ENCODE data around the gene TMEM151B.
"Not testable (repeated sequence)": the region's sequence is repeated elsewhere in the genome, so short reads cannot be mapped to it uniquely, and the experiment has no call there.

TMEM151B gene

DNA sequence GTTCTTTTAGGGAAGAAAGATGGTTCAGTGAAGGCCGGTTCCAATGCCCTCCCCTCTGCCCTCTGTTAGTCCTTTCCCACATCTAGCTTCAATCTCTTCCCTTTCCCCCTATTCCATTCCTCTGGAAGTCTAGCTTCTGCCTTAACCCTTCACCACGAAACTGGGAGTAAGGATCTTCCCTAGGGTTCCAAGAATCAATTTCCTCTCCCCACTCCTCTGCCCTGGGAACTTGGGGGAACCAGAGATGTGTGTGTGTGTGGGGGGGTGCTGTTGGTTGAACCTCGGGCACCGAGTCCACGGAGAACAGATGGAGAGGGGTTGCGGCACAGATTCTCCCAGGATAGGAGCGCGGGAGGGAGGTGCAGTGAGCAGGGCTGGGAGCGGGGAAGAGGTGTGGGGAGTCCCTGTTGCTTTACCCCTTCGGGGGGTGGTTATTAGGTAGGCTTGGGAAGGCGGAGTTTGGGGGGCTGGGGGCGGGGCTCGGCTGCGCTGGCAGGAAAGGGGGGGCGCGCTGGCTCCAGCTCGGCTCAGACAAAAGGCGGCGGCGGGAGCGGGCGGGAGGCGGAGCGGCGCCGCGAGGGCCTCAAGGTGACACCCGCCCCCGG, at the start of gene TMEM151B:
Gene TMEM151B (plus strand): TSS at position 530 of the 605 bp plus-strand sequence. CDS start 293 bp downstream, outside the sequence.
- no peak for DNase-seq

DNA sequence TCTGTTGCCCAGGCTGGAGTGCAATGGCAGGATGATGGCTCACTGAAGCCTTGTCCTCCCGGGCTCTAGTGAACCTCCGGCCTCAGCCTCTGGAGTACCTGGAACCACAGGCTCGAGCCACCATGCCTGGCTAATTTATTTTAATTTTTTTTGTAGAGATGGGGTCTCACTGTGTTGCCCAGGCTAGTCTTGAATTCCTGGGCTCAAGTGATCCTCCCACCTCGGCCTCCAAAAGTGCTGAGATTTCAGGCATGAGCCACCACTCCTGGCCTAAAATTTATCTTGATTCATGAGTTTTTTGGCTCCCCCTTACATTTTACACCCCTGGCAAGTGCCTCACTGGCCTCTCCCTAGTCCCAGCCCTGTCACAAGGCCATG, 49.3 kb upstream of the TMEM151B start:
- no peak for DNase-seq

DNA sequence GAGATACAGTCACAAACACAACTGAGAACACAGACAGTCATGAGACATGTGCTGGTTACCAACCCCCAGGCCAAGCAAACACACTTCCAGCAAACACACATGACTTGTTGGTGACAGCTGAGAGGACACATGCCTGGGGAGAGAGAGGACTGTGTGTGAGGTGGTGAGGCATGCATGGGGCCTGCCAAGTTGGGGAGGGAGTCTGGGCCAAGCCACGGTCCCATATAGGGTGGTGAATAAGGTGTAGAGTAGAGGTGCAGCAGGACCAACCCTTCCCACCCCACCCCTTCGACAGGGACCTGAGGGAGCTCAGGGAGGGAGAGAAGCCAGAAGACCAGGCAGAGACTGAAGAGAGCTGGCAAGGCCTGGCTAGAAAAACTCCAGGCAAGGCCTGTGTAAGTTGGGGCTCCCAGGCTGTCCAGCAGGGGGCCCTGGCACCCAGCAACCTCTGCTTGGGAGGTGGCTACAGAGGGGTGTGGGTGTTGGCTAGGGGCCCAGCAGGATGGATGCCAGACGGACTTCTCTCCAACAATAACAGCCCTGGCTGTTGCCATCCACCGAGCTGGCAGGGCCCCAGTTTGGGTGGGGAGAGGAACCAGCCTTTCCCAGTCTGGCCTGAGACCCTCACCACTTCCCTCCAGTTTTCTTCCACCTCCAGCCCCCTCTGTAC, 48.8 kb upstream of the TMEM151B start:
- peak; percentile 49 for DNase-seq

DNA sequence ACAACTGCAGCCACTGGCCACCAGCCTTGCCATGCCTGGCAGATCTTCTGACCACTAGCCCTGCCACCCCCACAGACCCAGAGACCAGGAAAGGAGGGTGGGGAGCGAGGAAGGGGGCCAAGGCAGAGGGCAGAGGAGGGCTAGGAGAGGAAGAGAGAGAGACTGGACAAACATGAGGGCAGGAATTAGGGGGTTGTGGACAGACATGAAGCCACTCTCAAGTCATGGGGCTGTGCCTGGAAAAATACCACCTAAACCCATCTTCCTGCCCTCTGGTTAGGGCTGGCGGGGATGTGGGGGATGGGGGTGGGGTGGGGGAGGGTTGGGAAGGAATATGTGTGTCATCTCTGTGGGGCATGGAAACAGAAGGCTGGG, 48.3 kb upstream of the TMEM151B start:
- no peak for DNase-seq

DNA sequence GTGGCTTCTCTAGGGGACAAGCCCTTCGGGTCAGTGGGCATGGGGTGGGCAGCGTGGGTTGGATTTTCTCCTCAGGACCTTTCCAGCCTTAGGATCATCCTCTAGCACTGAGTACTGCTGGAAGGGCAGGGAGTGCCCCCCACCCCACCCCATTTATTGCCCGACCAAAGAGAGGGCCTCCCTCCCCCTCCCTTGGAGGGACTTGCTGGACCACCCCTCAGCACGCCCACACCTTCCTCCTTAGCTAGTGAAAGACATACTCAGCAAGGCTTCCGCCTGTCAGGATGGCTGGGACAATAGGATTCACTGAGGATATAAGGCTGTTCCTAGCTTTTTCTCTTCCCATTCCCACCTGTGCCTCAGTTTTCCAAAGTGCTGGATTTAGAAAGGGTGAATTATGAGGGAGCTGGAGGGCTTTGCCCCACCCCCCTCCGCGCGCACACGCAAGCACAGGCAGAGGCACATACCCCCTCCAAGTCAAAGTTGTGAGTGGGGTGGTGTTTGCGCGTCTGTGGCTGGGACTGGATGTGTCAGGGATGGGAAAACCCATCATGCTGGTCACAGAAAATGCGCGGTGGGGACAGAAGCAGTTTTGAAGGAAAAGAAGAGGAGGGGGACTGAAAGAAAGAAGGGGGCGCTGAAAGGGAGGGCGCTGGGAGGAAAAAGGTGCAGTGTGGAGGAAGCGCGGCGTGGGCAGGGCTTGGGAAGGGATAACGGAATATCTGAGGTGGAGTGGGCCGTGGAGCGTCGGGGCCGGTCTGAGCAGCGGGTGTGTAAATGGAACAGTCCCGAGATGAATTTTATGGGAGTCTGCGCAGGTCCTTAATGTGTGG, 47.5 kb upstream of the TMEM151B start:
- no peak for DNase-seq

- DNase-seq = peak; percentile 81
Observed at GRCh38 chr6:44223319-44224028, 46.8 kb upstream of the TMEM151B start, which contains the start of gene SLC29A1. TSS of gene SLC29A1 (plus strand) at chr6:44223595. CDS start at chr6:44227314, 3,719 bp downstream.

GRCh38 chr6:44224029-44224964, 46.0 kb upstream of the TMEM151B start:
- DNase-seq = no peak

- no peak for DNase-seq
Observed at GRCh38 chr6:44224965-44225305, 45.3 kb upstream of the TMEM151B start.

GRCh38 chr6:44225579-44226325, 44.5 kb upstream of the TMEM151B start:
- DNase-seq = no peak

DNA sequence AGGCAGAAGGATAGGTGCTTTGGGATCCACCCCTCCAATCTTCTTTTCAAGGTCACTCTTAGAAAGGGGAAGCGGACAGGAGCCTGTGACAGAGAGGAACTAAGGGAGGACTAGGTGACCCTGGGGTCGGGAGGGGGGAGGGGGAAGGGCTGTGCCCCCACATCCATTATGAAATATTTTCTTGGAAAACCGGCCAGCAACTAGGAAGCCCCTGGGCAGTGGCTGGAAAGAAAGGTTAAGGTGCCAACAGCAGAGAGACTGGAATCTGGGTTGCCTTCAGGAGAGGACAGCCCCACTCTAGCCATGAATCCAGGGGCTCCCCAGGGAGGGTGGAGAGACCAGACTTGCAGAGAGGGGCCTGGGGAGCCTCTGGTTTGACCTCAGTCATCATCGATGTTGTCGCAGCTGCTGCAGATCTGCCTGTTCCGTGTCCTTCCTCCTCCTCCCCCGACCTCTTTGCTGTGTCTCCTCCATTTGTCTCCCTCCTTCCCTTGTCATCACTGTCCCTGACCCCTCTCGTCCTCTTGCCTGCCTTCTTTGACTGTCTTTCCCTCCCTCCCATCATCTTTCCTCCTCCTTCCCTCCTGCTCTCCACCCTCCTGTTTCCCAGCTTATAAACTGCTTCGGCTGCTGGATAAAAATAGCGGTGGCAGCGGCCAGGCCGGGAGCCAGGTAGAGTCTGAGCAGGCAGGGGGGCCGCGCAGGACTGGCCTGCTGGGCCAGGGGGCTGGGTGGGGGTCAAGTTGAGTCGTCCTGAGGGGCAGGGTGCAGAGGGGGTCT, 43.7 kb upstream of the TMEM151B start:
- no peak for DNase-seq

GRCh38 chr6:44227148-44227793, 43.0 kb upstream of the TMEM151B start:
- no peak for DNase-seq

- DNase-seq = no peak
Observed at GRCh38 chr6:44228031-44228430, 42.2 kb upstream of the TMEM151B start.

- DNase-seq = no peak
Observed at GRCh38 chr6:44228433-44228832, 41.8 kb upstream of the TMEM151B start.

DNA sequence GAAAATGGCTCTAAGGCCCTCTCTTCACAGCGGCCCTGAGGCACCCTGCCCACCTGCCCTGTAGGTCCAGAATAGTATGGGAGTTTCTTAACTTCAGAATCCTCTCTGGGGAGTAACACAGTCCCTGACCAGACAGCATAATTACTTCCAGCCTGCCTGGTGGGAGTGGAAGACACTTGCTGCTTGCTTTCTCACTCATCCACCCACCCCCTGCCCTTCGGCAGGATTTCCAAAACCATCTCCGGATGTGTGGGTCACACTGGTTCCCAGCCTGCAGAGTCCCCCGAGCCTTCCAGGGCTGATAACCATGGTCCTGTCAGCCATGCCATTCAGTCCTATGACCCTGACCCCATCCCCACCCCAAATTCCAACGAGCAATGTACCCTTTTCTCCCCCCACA, 41.4 kb upstream of the TMEM151B start:
- DNase-seq = no peak

- DNase-seq = no peak
Observed at GRCh38 chr6:44229376-44230033, 40.7 kb upstream of the TMEM151B start.

DNA sequence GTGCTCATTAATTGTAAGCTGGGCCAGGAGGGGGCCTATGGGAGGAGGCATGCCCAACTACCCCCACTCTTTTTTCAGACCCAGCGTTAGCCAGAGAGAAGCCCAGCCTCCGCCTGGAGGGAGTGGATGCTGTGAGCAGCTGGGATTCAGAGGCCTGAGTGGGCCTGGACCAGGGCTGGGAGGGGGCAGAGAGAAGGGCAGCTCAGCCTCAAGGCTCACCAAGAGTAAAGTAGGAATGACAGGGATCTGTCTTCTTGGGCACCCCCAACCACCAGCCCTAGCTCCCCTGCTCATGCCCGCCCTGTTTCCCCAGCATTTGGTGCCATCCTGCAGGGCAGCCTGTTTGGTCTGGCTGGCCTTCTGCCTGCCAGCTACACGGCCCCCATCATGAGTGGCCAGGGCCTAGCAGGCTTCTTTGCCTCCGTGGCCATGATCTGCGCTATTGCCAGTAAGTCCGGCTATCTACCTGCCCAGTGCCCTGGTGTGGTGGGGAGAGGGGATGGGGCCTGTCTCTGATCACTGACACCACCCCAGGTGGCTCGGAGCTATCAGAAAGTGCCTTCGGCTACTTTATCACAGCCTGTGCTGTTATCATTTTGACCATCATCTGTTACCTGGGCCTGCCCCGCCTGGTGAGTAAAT, 40.1 kb upstream of the TMEM151B start:
- DNase-seq = no peak

DNA sequence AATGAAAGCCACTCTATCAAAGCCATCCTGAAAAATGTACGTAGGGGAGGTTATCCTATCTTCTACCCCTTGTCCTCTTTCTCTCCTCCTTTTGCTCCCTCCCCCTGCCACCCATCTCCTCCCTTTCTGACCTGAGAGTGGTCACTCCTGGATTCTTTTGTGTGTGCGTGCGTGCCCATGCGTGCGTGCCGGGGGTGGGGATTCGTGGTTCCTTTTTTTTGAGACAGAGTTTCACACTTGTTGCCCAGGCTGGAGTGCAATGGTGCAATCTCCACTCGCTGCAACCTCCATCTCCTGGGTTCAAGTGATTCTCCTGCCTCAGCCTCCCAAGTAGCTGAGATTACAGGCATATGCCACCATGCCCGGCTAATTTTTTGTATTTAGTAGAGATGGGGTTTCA, 38.8 kb upstream of the TMEM151B start:
- not testable (repeated sequence) for DNase-seq

- DNase-seq = no peak
Observed at GRCh38 chr6:44232676-44233566, 37.3 kb upstream of the TMEM151B start.
